Measurements from ENCODE around the gene CACNG6.

The CACNG6 gene

DNA sequence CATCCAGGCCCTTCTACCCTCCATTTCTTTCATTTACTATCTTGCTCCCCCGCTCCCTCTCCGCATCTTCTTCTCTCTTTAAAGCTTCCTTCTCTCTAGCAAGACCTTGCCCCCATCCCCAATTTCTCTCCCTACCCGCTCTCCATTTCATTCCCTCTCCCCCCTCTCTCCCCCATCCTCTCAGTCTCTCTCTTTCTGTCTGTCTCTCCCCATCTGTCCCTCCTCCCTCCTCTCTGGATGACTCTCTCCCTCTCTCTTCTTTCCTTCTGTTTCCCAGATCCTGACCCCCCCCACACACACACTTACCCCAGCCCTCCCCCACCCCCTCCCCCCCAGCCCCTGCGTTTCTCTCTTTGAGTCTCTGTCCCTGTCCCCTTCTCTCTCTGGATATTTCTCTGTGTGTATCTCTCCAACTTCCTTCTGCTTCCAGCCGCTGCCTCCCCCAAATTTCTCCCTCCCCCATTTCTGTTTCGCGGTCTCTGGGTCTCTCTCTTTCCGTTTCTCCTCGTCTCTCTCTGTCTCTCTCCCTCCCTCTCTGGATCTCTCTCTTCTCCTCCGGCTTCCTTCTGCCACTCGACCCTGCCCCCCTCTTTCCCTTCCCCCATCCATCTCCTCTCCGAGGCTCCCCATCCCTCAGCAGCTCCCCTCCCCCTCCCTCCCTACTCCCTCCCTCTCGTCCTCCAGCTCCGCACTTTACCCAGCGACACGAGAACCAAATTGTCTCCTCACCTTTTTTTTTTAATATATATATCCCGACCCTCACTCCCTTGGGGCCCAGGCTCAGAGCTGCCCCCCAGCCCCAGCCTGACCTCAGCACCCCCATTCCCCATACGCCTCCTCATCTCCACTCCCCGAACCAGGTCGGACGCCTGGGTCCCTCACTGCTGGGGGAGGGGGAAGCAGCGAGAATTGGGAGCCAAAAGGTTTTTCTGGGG, 32.3 kb upstream of the CACNG6 start:
- no peak overlapping the region for H3K4me3 ChIP-seq (ENCODE audit: low read length)
- DNase-seq (ENCODE audit: low read depth), result no peak

DNA sequence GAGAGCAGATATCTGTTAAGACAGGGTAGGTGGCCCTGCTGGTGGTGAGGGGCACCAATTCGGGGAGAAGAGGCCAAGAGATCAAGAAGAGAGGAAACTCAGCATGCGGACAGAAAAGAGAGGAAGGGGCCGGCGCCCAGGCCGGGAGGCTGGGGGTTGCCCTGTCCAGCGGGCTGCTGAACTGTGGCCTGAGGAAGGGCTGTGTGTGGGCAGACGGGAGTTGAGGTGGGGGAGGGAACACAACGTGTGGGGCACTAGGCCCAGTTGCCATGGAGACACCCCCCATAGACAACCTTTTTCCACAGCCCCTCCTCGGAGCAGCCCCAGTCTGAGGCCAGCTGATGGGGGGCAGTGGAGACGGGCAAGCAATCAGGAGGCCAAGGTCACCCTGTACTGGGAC, 31.2 kb upstream of the CACNG6 start:
- TF ChIP-seq, protein P1, sequence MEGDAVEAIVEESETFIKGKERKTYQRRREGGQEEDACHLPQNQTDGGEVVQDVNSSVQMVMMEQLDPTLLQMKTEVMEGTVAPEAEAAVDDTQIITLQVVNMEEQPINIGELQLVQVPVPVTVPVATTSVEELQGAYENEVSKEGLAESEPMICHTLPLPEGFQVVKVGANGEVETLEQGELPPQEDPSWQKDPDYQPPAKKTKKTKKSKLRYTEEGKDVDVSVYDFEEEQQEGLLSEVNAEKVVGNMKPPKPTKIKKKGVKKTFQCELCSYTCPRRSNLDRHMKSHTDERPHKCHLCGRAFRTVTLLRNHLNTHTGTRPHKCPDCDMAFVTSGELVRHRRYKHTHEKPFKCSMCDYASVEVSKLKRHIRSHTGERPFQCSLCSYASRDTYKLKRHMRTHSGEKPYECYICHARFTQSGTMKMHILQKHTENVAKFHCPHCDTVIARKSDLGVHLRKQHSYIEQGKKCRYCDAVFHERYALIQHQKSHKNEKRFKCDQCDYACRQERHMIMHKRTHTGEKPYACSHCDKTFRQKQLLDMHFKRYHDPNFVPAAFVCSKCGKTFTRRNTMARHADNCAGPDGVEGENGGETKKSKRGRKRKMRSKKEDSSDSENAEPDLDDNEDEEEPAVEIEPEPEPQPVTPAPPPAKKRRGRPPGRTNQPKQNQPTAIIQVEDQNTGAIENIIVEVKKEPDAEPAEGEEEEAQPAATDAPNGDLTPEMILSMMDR (IDR thresholded peaks at IDR 0.05; ENCODE audit: insufficient read depth, low read depth, low read length, missing control alignments), result no peak
- H3K4me3 ChIP-seq (ENCODE audit: low read length), result no peak overlapping the region
- no peak for DNase-seq (ENCODE audit: low read depth)

More for the DNA sequence above, 32.3 kb upstream of the CACNG6 start:
- TF ChIP-seq, protein P1 (IDR thresholded peaks at IDR 0.05; ENCODE audit: insufficient read depth, low read depth, low read length, missing control alignments), result no peak

DNA sequence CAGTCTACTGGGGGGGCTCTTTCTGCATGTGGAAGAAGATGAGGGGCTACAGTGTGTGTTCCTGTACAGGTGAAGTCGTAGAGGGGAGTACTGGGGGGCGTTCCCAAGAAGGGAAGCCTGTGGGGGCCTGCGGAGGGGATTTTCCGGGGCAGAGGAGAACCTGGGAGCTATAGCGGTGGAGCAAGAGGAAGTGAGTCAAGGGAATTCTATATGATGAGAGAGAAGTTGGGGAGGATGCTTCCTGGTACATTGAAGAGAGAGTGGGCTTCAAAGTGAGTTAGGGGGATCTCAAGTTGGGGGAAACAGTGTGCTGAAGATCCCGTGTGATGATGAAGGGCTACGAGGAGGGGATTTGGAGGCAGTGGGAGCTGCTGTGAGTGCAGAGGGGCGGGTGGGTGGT, 30.6 kb upstream of the CACNG6 start:
- H3K4me3 ChIP-seq (ENCODE audit: low read length), result no peak overlapping the region
- TF ChIP-seq, protein P1 (IDR thresholded peaks at IDR 0.05; ENCODE audit: insufficient read depth, low read depth, low read length, missing control alignments), result no peak
- no peak for DNase-seq (ENCODE audit: low read depth)

DNA sequence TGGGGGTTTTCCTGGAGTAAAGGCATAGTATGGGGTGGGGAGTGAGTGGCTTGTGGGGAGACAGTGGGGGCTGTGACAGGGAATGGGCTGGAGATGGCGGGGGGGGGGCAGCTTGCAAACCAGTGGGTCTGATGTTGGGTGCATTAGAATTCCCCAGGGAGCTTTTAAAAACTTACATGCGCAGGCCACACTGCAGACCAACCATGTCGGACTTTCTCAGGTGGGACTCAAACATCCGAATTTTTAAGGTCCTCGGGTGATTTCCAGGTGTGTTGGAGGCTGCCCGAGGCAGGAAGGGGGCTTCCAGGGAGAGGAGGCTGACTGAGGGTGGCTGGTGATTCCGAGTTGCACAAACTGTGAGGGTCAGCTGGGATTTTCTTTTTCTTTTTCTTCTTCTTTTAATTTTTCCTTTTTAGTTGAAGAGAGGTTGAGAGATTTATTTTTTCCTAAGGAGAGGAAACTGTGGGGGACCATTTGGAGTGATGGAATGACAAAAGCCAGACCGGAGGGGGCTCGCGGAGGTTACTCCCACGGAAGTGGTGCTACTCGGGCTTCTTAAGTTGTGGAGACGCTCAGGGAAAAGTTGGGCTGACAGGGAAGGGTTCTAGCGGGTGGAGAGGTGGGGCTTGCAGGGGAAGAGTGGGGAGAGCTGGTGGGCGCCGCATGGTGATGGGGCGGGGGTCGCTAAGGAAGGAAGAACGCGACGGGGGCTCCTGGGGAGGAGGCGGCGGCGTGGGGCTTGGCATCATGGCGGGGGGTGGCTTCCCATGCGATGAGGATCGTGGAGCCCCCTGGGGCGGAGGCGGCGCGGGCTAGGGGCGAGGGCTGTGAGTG, 29.7 kb upstream of the CACNG6 start:
- TF ChIP-seq, protein P1 (IDR thresholded peaks at IDR 0.05; ENCODE audit: insufficient read depth, low read depth, low read length, missing control alignments), result no peak
- no peak overlapping the region for H3K4me3 ChIP-seq (ENCODE audit: low read length)
- no peak for DNase-seq (ENCODE audit: low read depth)

DNA sequence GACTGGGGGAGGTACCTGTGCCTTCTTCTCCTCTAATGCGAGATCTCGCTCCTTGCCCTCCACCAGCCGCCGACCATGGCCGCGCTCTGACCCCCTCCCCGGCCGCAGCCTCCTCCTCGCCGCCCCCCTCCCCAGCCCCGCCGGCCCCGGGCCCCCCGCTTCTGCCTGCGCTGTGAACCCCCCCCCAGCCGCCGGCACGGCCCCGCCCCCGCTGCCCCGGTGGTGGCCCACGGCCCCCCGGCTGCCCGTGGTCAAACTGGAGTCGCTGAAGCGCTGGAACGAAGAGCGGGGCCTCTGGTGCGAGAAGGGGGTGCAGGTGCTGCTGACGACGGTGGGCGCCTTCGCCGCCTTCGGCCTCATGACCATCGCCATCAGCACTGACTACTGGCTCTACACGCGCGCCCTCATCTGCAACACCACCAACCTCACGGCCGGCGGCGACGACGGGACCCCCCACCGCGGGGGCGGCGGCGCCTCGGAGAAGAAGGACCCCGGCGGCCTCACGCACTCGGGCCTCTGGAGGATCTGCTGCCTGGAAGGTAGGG, 28.5 kb upstream of the CACNG6 start, which contains the start of gene CACNG8:
Gene CACNG8 (plus strand): TSS at position 51 of the 545 bp plus-strand sequence.
- TF ChIP-seq, protein P1 (IDR thresholded peaks at IDR 0.05; ENCODE audit: insufficient read depth, low read depth, low read length, missing control alignments), result no peak
- no peak for DNase-seq (ENCODE audit: low read depth)
- no peak within 1 kb of the TSS for H3K4me3 ChIP-seq (ENCODE audit: low read length)

DNA sequence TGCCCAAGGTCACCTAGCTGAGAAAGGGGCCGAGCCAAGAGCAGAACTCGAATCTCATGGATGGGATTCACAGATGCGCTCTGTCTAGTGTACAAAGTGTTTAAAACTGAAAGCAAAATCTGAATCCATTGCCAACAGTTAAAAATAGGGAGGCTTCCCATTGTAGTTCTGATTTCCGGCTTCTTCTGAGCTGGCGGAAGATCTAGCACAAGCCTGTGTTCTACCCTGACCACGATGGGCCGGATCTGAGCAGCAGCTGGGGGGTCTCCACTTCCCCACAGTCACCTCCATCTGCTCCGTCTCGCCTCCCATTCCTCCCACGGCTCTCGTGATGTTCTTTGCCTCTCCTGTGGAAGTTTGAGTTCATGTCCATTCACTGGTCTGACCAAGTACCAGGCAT, 26.3 kb upstream of the CACNG6 start:
- DNase-seq (ENCODE audit: low read depth), result no peak
- TF ChIP-seq, protein P1 (IDR thresholded peaks at IDR 0.05; ENCODE audit: insufficient read depth, low read depth, low read length, missing control alignments), result no peak
- H3K4me3 ChIP-seq (ENCODE audit: low read length), result no peak overlapping the region
